Chondrocyte (in vitro differentiated cells): ENCODE results near the gene ICOSLG. TPM values are rescaled to one million over a fixed set of nuclear protein-coding genes. Genes with fewer than 3 reads are reported as not detected.
A peak's percentile ranks its signal among the peaks of the same experiment; 100 is the strongest.

Experiments
- DNase-seq: peaks from one replicate; pipeline ENCODE4 v3.0.0; 2021; ENCODE audit warnings: mixed read lengths, low spot score
- H3K27ac Mint-ChIP-seq: one replicate; pipeline ENCODE4 v1.8.0; 2021; ENCODE audit warnings: mild to moderate bottlenecking, moderate library complexity, mixed read lengths; ENCODE audit not compliant: unreplicated experiment
- H3K27me3 Mint-ChIP-seq: 2 replicates; pipeline ENCODE4 v1.8.0; 2021; ENCODE audit warnings: low read depth, mixed read lengths
- H3K36me3 Mint-ChIP-seq: 2 replicates; pipeline ENCODE4 v1.8.0; 2021; ENCODE audit warnings: low read depth, mixed read lengths
- H3K4me1 Mint-ChIP-seq: 2 replicates; pipeline ENCODE4 v1.8.0; 2021; ENCODE audit warnings: low read depth, mild to moderate bottlenecking, mixed read lengths
- H3K4me3 Mint-ChIP-seq: one replicate; pipeline ENCODE4 v1.8.0; 2021; ENCODE audit warnings: mild to moderate bottlenecking, moderate library complexity, mixed read lengths; ENCODE audit not compliant: unreplicated experiment
- H3K9me3 Mint-ChIP-seq: 2 replicates; pipeline ENCODE4 v1.8.0; 2021; ENCODE audit warnings: low read depth, mixed read lengths
- CTCF ChIP-seq: fragments of 200-600 bp; sonication (generic); IDR thresholded peaks from 2 replicates; pipeline ENCODE4 v1.5.0; 2021; ENCODE audit warnings: antibody characterized with exemption, mild to moderate bottlenecking, moderate library complexity
- total RNA-seq: library from RNA; stranded (reverse); gene quantifications from 3 replicates; pipeline ENCODE4 v1.2.1, GENCODE V29; 2021

ICOSLG gene
- total RNA-seq, 1 donor from 2014 or later, result 5.1 TPM

DNA sequence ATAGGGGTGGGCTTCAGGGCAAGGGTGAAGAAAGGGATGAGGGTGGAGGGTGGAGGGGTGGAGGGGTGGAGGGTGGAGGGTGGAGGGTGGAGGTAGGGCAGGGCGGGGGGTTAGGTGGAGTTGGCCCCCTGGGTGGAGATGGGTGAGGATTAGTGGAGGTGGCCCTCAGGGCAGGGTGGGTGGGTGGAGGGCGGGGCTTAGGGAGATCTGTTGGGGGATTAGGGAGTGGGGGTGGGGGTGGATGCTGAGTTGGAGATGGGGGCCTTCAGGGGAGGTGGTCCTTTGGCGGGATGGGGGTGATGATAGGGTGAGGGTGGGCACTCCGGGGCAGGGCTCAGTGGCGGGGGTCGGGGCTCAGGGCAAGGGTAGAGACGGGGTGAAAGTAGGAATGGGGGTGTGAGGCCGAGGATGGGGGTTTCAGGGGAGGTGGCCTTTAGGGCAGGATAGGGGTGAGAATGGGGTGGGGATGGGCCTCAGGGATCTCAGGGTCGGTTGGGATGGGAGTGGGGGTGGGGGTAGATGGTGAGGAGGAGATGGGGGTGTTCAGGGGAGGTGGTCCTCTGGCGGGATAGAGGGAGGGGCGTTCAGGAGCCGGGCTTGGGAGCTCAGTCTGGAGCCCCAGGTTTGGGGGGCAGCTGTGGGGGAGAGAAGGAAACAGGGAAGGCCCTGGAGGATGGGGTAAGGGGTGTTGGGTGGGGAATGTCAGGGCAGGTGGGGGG, 21.8 kb upstream of the ICOSLG start:
- Mint-ChIP-seq H3K27ac (no peak overlapping the region), H3K4me1 (peaks cover 3% of the 10 kb centered on the region), H3K36me3 (peaks cover 2% of the 10 kb centered on the region), H3K4me3 (no peak overlapping the region), H3K27me3 (peaks cover 10% of the 10 kb centered on the region), H3K9me3 (peaks cover 9% of the 10 kb centered on the region)
- TF ChIP-seq CTCF, result no peak
- DNase-seq, result peak; percentile 64

- peaks cover 3% of the 10 kb centered on the region for H3K4me1 Mint-ChIP-seq
- peak; percentile 55 for DNase-seq
- H3K36me3 Mint-ChIP-seq, result peaks cover 2% of the 10 kb centered on the region
These were observed 21.0 kb upstream of the ICOSLG start, which contains the start of gene DNMT3L for GRCh38 chr21:44261675-44262295. Gene DNMT3L (minus strand): TSS chr21:44261897. CDS start chr21:44261259, 638 bp downstream.

GRCh38 chr21:44260791-44261631, 20.3 kb upstream of the ICOSLG start:
- Mint-ChIP-seq H3K4me1 (peaks cover 3% of the 10 kb centered on the region), H3K36me3 (peaks cover 2% of the 10 kb centered on the region), H3K27me3 (peaks cover 10% of the 10 kb centered on the region), H3K4me3 (no peak overlapping the region), H3K9me3 (peaks cover 9% of the 10 kb centered on the region), H3K27ac (no peak overlapping the region)
- no peak for TF ChIP-seq CTCF
- DNase-seq, result peak; percentile 83

More at GRCh38 chr21:44261675-44262295, 21.0 kb upstream of the ICOSLG start, which contains the start of gene DNMT3L:
- Mint-ChIP-seq H3K27me3 (peaks cover 10% of the 10 kb centered on the region), H3K4me3 (no peak within 1 kb of the TSS), H3K9me3 (peaks cover 9% of the 10 kb centered on the region), H3K27ac (no peak within 1 kb of the TSS)
- no peak for TF ChIP-seq CTCF

DNA sequence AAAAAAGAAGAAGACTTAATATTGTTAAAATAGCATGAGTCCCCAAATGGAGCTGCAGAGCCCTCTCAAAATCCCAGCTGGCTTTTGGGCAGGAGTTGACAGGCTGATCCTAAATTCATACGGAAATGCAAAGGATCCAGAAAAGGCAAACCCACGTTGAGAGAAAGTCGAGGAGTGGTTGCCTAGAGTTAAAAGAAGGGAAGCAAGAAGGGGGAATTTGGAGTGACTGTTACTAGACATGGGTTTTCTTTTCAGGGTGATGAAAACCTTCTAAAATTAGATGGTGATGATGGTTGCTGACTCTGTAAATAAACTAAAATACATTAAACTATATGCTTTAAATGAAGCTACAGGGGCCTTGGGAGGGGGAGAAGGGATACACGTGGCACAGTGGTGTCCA, 19.3 kb upstream of the ICOSLG start:
- no peak overlapping the region for H3K27ac Mint-ChIP-seq
- no peak overlapping the region for H3K4me3 Mint-ChIP-seq
- H3K36me3 Mint-ChIP-seq, result peaks cover 2% of the 10 kb centered on the region

More for the DNA sequence above, 19.3 kb upstream of the ICOSLG start:
- no peak for TF ChIP-seq CTCF
- H3K9me3 Mint-ChIP-seq, result peaks cover 9% of the 10 kb centered on the region
- peaks cover 10% of the 10 kb centered on the region for H3K27me3 Mint-ChIP-seq
- DNase-seq, result no peak
- H3K4me1 Mint-ChIP-seq, result peaks cover 3% of the 10 kb centered on the region
